ENCODE measurements around the gene NAA60. TPM values are rescaled to one million over a fixed set of nuclear protein-coding genes. Genes with fewer than 3 reads are reported as not detected.
A peak's percentile ranks its signal among the peaks of the same experiment; 100 is the strongest.
"Not testable (repeated sequence)": the region's sequence is repeated elsewhere in the genome, so short reads cannot be mapped to it uniquely, and the experiment has no call there.

The NAA60 gene
- total RNA-seq, 1 donor from 2014 or later, result 5.0 TPM

DNA sequence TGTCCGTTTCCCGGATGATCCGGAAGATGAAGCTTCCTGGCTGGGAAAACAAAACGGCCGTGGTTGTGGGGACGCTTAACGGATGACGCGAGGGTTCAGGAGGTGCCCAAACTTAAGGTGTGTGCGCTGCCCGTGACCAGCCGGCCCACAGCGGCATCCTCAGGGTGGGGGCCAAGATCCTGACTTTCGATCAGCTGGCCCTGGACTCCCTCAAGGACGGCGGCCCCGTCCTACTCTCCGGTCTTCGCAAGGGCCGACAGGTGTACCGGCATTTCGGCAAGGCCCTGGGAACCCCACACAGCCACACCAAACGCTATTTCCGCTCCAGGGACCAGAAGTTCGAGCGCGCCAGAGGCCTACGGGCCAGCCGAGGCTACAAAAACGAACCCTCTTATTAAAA lies 52.9 kb downstream of the NAA60 start:
- FAIRE-seq, result no peak
- H3K27me3 ChIP-seq (ENCODE audit: control insufficient read depth, insufficient read depth, low read length), result no peaks in the 10 kb centered on the region
- no peak overlapping the region for H3K4me3 ChIP-seq (ENCODE audit: low read depth, low read length)
- DNase-seq (ENCODE audit: low read depth), result no peak
- TF ChIP-seq, protein P1, sequence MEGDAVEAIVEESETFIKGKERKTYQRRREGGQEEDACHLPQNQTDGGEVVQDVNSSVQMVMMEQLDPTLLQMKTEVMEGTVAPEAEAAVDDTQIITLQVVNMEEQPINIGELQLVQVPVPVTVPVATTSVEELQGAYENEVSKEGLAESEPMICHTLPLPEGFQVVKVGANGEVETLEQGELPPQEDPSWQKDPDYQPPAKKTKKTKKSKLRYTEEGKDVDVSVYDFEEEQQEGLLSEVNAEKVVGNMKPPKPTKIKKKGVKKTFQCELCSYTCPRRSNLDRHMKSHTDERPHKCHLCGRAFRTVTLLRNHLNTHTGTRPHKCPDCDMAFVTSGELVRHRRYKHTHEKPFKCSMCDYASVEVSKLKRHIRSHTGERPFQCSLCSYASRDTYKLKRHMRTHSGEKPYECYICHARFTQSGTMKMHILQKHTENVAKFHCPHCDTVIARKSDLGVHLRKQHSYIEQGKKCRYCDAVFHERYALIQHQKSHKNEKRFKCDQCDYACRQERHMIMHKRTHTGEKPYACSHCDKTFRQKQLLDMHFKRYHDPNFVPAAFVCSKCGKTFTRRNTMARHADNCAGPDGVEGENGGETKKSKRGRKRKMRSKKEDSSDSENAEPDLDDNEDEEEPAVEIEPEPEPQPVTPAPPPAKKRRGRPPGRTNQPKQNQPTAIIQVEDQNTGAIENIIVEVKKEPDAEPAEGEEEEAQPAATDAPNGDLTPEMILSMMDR (IDR thresholded peaks at IDR 0.05; ENCODE audit: insufficient read depth, low read length, severe bottlenecking), result no peak
- H3K36me3 ChIP-seq (ENCODE audit: control insufficient read depth, insufficient read depth, low read length), result no peaks in the 10 kb centered on the region

DNA sequence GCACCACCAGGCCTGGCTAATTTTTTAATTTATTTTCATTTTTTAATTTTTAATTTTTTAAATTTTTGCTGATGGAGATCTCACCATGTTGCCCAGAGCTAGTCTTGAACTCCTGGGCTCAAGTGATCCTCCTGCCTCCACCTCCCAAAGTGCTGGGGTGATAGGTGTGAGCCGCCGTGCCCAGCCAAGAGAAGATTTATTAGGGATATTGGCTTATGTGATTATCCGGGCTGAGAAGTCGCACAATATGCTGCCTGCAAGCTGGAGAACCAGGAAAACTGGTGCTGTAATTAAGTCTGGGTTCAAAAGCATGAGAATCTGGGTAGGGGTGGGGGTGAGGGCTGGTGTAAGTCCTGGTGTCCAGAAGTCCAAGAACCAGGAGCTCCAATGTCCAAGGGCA lies 54.3 kb downstream of the NAA60 start:
- TF ChIP-seq, protein P1 (IDR thresholded peaks at IDR 0.05; ENCODE audit: insufficient read depth, low read length, severe bottlenecking), result no peak
- H3K36me3 ChIP-seq (ENCODE audit: control insufficient read depth, insufficient read depth, low read length), result no peaks in the 10 kb centered on the region
- no peak for DNase-seq (ENCODE audit: low read depth)
- no peaks in the 10 kb centered on the region for H3K27me3 ChIP-seq (ENCODE audit: control insufficient read depth, insufficient read depth, low read length)
- no peak overlapping the region for H3K4me3 ChIP-seq (ENCODE audit: low read depth, low read length)
- no peak for FAIRE-seq

DNA sequence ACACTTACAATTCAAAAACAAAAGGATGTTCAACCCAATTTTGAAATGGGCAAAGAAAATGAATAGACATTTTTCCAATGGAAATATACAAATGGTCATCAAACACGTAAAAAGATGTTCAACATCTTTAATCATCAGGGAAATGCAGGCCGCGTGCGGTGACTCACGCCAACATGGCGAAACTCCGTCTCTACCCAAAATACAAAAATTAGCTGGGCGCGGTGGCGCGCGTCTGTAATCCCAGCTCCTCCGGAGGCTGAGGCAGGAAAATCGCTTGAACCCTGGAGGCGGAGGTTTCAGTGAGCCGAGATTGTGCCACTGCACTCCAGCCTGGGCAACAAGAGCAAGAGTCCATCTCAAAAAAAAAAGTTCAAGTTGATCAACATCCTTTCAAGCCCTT lies 55.5 kb downstream of the NAA60 start:
- DNase-seq (ENCODE audit: low read depth) (no peak), FAIRE-seq (no peak)
- no peaks in the 10 kb centered on the region for H3K27me3 ChIP-seq (ENCODE audit: control insufficient read depth, insufficient read depth, low read length)
- H3K4me3 ChIP-seq (ENCODE audit: low read depth, low read length), result no peak overlapping the region
- TF ChIP-seq, protein P1 (IDR thresholded peaks at IDR 0.05; ENCODE audit: insufficient read depth, low read length, severe bottlenecking), result no peak
- no peaks in the 10 kb centered on the region for H3K36me3 ChIP-seq (ENCODE audit: control insufficient read depth, insufficient read depth, low read length)

DNA sequence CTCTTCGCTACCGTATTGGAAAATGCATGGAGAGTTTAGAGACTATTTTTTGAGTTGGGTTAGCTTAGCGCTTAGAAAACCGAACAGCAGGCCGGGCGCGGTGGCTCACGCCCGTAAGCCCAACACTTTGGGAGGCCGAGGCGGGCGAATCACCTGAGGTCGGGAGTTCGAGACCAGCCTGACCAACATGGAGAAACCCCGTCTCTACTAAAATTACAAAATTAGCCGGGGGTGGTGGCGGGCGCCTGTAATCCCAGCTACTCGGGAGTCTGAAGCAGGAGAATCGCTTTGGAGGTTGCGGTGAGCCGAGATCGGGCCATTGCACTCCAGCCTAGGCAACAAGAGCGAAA lies 57.9 kb downstream of the NAA60 start:
- H3K36me3 ChIP-seq (ENCODE audit: control insufficient read depth, insufficient read depth, low read length); DNase-seq (ENCODE audit: low read depth); H3K27me3 ChIP-seq (ENCODE audit: control insufficient read depth, insufficient read depth, low read length); FAIRE-seq: not testable (repeated sequence)
- peak overlapping the region; percentile 52 for H3K4me3 ChIP-seq (ENCODE audit: low read depth, low read length)

DNA sequence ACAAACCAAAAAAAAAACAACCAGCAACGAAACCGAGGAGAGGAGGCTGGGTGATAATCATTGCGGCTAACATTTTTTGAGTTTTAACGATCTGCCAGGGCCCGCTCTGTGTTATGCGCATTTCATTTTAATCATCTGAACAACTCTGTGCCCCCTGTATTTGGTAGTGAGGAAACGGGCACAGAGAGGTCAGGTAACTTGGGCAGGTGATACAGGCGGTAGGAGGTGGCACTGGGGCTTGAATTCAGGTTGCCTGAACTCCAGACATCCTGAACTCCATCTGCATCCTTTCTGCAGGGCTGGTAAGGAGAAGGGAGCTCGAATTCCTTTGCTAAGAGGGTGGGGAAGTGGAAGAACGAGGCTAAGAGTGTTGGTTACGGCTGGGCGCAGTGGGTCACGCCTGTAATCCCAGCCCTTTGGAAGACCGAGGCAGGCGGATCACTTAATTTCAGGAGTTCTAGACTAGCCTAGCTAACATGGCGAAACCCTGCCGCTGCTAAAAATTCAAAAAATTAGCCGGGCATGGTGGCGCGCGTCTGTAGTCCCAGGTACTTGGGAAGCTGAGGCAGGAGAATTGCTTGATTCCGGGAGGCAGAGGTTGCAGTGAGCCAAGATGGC lies 58.4 kb downstream of the NAA60 start:
- TF ChIP-seq, protein P1 (IDR thresholded peaks at IDR 0.05; ENCODE audit: insufficient read depth, low read length, severe bottlenecking), result no peak
- no peaks in the 10 kb centered on the region for H3K36me3 ChIP-seq (ENCODE audit: control insufficient read depth, insufficient read depth, low read length)
- no peak for FAIRE-seq
- H3K27me3 ChIP-seq (ENCODE audit: control insufficient read depth, insufficient read depth, low read length), result no peaks in the 10 kb centered on the region
- DNase-seq (ENCODE audit: low read depth), result no peak
- peak overlapping the region; percentile 52 for H3K4me3 ChIP-seq (ENCODE audit: low read depth, low read length)

DNA sequence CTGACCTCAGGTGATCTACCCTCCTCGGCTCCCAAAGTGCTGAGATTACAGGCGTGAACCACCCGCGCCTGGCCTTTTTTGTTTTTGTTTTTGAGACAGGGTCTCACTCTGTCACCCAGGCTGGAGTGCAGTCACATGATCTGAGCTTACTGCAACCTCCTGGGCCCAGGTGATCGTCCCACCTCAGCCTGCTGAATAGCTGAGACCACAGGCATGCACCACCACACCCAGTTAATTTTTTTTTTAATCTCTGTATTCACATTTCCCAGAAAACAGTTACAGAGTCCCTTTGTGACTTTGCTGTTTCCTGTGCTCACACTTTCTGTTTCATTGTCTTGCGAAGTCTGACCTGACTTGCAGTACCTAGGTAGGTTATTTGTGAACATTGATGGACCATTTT lies 60.0 kb downstream of the NAA60 start:
- peak; percentile 18 for DNase-seq (ENCODE audit: low read depth)
- no peak overlapping the region for H3K4me3 ChIP-seq (ENCODE audit: low read depth, low read length)
- no peaks in the 10 kb centered on the region for H3K27me3 ChIP-seq (ENCODE audit: control insufficient read depth, insufficient read depth, low read length)
- TF ChIP-seq, protein P1 (IDR thresholded peaks at IDR 0.05; ENCODE audit: insufficient read depth, low read length, severe bottlenecking), result no peak
- FAIRE-seq, result no peak
- H3K36me3 ChIP-seq (ENCODE audit: control insufficient read depth, insufficient read depth, low read length), result no peaks in the 10 kb centered on the region

All from bronchial epithelial cell (primary cell).